ENCODE data around the gene MYH15. TPM values are rescaled to one million over a fixed set of nuclear protein-coding genes. Genes with fewer than 3 reads are reported as not detected.

The MYH15 gene
- total and polyA plus RNA-seq, 8 donors, result 0.03 to 0.19 (median 0.06) TPM; not detected in 3

GRCh38 chr3:108442281-108442680, 68.1 kb downstream of the MYH15 start:
- no peaks in the 10 kb centered on the region for H3K27me3 ChIP-seq
- no peaks in the 10 kb centered on the region for H3K36me3 ChIP-seq
- no peak for ATAC-seq
- no peak for FAIRE-seq
- H3K27ac ChIP-seq, result no peak overlapping the region
- 49 to 57% methylated on average over 2 of the region's 2 CpGs for WGBS, 2 donors
- H3K4me3 ChIP-seq, result no peak overlapping the region
- no peak for DNase-seq
- H3K9me3 ChIP-seq, result no peaks in the 10 kb centered on the region
- no peaks in the 10 kb centered on the region for H3K4me1 ChIP-seq
- no peak for TF ChIP-seq CTCF (IDR thresholded peaks at IDR 0.05)
- intact Hi-C loops (cut with DNase I), result no loop called here

- H3K9me3 ChIP-seq, result no peaks in the 10 kb centered on the region
- no peaks in the 10 kb centered on the region for H3K36me3 ChIP-seq
- DNase-seq (no peak), ATAC-seq (no peak), FAIRE-seq (no peak)
- no peak overlapping the region for H3K4me3 ChIP-seq
- H3K27ac ChIP-seq, result no peak overlapping the region
- 79 to 91% methylated on average over 2 of the region's 2 CpGs for WGBS, 2 donors
- no peaks in the 10 kb centered on the region for H3K4me1 ChIP-seq
- intact Hi-C loops (cut with DNase I), result no loop called here
- H3K27me3 ChIP-seq, result no peaks in the 10 kb centered on the region
- TF ChIP-seq CTCF (IDR thresholded peaks at IDR 0.05), result no peak
Measured at GRCh38 chr3:108441518-108441917, 68.9 kb downstream of the MYH15 start.

- no peaks in the 10 kb centered on the region for H3K27me3 ChIP-seq
- no peak for DNase-seq
- H3K36me3 ChIP-seq, result no peaks in the 10 kb centered on the region
- H3K4me1 ChIP-seq, result no peaks in the 10 kb centered on the region
- H3K4me3 ChIP-seq, result no peak overlapping the region
- H3K27ac ChIP-seq, result no peak overlapping the region
- WGBS, 2 donors, result 48 to 77% methylated on average over 7 of the region's 7 CpGs
- ATAC-seq, result no peak
- intact Hi-C loops (cut with DNase I), result no loop called here
- FAIRE-seq, result no peak
- H3K9me3 ChIP-seq, result no peaks in the 10 kb centered on the region
- no peak for TF ChIP-seq CTCF (IDR thresholded peaks at IDR 0.05)
Measured at GRCh38 chr3:108441071-108441507, 69.3 kb downstream of the MYH15 start.

GRCh38 chr3:108438542-108438941, 71.9 kb downstream of the MYH15 start:
- no peak overlapping the region for H3K27ac ChIP-seq
- ATAC-seq, result no peak
- FAIRE-seq, result no peak

GRCh38 chr3:108437439-108437838, 73.0 kb downstream of the MYH15 start:
- intact Hi-C loops (cut with DNase I), result no loop called here

More at GRCh38 chr3:108438542-108438941, 71.9 kb downstream of the MYH15 start:
- H3K27me3 ChIP-seq, result no peaks in the 10 kb centered on the region
- no peaks in the 10 kb centered on the region for H3K4me1 ChIP-seq
- no peaks in the 10 kb centered on the region for H3K9me3 ChIP-seq
- no peak for DNase-seq
- intact Hi-C loops (cut with DNase I), result no loop called here
- H3K4me3 ChIP-seq, result no peak overlapping the region
- no peaks in the 10 kb centered on the region for H3K36me3 ChIP-seq
- TF ChIP-seq CTCF (IDR thresholded peaks at IDR 0.05), result no peak

More at GRCh38 chr3:108437439-108437838, 73.0 kb downstream of the MYH15 start:
- FAIRE-seq (no peak), DNase-seq (peak in 4 of 6 donors; percentile 41 to 51 (median 46)), ATAC-seq (peak; percentile 53 to 77 (median 64))
- Histone ChIP-seq H3K9me3 (no peaks in the 10 kb centered on the region), H3K4me3 (no peak overlapping the region), H3K27ac (no peak overlapping the region), H3K27me3 (no peaks in the 10 kb centered on the region), H3K36me3 (no peaks in the 10 kb centered on the region), H3K4me1 (no peaks in the 10 kb centered on the region)
- no peak for TF ChIP-seq CTCF (IDR thresholded peaks at IDR 0.05)
- 10 to 17% methylated on average over 3 of the region's 3 CpGs for WGBS, 2 donors
